CD4-positive, alpha-beta T cell treated with Interferon alpha-2 for 1 hour (primary cell): ENCODE data around the gene FXR1.
"Not testable (repeated sequence)": the region's sequence is repeated elsewhere in the genome, so short reads cannot be mapped to it uniquely, and the experiment has no call there.

Experiments
- DNase-seq, 2 donors: peaks; one replicate each; pipeline ENCODE4 v3.0.0-alpha.2; 2020 to 2022

The FXR1 gene

DNA sequence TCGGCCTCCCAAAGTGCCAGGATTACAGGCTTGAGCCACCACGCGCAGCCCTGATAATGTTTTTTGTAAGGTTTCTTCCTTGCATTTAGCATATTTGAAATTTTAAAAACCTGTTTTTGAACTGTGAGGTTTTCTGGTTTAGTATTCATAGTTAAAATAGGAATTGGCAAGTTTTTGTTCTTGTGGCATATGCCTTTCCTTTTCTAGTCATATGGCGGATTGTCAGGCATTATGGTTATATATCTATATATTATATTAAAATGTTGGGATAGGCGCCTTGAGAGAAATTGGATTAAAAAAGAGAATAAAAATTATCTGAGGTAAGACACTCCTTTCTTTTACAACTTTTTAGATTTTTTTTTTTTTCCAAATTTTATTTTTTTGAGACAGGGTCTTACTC is 28.4 kb downstream of the FXR1 start:
- no peak for DNase-seq

DNA sequence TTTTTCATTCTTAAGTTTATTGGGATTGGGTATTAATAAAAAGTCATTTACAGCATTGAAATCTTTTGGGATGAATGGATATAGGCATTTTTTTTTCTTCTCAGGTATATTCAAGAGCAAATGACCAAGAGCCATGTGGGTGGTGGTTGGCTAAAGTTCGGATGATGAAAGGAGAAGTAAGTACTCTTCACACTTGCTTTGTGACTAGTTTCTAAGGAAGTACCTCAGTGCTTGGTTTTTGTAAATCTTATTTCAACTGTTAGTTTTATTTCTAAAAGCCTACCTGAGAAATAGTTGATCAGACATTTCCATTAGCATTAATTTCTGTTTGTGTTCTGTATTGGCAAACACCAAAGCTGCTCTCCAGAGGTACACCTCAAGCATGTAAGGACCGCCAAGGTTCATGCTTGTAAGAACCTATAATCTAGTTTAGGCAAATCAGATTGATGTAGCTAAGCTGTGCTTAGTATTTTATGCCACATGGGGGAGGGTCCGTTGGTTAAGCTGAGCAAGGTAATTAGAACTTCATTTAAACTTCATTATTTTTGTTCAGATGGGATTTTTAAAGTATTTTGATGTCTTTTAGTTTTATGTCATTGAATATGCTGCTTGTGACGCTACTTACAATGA is 35.4 kb downstream of the FXR1 start:
- no peak for DNase-seq

DNA sequence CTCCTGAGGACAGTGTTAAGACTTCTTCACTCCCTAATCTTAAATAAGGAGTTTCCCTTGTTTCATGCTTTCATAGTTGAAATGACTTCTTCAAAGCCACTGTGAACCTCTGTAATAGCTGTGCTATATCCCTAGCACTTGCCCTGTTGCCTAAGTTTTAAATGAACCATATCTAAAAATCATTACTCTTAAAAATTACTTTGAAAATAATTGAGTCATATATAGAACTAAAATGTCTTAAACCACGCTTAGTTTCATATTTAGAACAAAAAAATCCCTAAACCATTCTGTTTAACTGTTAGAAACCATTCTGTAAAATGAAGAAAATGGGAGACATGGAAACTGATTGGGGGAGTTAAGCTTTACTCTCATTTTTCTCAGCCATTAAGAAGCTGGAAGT is 47.2 kb downstream of the FXR1 start:
- DNase-seq = no peak

DNA sequence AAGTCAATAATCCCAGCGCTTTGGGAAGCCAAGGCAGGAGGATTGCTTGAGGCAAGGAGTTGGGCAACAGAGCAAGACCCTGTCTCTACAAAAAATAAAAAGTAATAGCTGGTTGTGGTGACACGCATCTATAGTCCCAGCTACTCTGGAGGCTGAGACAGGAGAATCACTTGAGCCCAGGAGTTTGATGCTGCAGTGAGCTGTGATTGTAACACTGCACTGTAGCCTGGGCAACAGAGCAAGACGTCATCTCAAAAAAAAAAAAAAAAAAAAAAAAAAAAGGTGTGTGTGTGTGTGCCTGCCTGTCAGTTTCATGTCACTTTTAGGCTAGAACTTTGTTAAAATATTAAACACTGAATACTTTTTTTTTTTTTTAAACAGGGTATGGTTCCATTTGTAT is 48.6 kb downstream of the FXR1 start:
- DNase-seq = no peak

DNA sequence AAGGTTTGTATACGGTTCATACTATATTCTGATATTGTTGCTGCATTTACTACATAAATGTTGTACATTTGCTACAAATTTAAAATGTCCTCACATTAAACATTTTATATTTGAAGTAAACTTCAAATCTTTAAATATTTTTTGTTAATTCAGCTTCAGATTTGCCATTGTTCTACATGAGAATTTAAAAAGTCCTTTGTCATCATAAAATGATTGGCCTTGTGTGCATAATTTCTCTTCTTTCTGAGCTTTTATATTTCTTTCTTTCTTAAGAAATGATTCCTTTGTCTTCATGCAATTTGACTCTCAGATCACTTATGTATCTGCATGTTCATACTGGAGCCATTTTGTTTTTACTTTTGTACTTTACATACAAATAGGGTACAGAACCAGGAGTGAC is 49.1 kb downstream of the FXR1 start:
- DNase-seq = no peak

DNA sequence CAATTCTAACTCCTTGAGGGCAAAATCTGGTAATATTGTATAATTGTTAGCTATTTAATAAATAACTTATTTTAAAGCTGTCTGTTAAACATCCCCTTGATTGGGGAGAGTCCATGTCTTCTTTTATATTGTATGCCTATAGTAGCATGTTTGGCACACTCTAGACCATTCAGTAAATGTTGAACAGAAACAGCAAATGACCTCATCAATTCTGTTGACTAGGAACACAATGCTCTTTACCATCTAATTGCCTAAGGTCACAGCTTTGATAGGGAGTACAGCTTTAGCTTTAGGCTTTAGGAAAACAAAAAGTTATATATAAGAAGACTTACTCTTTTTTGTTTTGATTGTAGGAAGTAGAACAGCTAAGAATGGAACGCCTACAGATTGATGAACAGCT is 50.1 kb downstream of the FXR1 start:
- no peak for DNase-seq

DNA sequence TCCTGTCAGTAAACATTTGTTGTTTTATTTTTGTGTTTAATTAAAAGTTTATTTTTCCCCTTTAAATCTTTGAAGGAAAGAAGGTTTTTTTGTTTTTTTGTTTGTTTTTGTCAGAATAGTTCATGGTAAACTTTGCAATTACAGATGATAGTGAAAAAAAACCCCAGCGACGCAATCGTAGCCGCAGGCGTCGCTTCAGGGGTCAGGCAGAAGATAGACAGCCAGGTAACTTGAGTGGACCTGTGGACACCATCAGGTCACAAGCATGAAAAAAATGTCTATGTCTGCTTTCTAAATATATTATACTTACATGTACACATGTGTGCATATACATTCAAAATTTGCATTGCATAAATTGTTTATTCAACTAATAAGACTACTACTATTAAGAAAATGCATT is 58.5 kb downstream of the FXR1 start:
- DNase-seq = no peak

DNA sequence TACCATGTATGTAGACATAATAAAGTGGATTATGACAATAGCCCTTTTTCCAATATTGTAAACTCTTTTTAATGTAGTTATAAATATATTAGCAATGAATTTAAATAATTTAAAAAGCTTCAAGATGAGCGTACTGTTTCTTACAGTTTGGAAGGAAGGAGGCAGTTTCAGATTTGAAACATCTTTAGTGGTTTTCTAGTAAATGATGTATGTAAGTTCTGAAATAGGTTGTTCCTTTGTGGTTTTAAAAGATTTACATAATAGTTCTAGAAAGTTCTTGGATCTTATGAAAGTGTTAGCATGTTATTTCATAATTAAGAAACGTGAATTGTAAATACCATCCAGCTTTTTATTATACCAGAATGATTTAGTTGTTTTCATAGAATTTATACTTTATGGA is 61.1 kb downstream of the FXR1 start:
- DNase-seq = no peak

DNA sequence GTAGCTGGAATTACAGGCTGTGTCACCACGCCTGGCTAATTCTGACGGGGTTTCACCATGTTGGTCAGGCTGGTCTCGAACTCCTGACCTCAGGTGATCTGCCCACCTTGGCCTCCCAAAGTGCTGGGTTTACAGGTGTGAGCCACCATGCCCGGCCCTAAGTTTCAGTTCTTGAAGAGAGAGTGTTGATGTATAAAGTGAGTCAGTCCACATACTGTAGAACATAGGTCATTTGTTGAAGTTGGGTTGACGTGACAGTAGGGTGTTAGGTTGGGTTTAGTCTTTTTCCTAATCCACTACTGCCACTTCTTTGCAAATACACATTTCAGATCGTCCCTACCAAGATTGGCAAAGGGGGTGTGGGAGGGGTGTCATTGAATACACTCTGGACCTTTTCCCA is 61.8 kb downstream of the FXR1 start:
- DNase-seq = no peak

DNA sequence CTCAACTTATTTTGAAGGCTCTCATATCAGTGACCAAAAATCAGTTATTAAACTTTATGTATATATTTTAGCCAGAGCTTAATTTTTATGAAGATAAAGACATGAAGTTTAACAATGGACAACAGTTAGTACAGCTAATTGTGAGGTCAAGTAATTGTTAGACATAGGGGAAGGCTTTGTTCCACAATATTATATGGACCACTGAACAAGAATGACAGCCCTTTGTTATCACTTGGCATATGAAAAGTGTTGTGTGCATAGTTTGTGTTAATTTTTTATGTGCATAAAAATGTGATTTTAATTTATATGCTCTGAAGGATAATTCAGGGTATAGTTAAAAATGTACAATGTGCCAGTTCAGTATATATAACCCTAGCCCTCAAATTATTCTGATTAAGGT is 65.0 kb downstream of the FXR1 start:
- DNase-seq = no peak

DNA sequence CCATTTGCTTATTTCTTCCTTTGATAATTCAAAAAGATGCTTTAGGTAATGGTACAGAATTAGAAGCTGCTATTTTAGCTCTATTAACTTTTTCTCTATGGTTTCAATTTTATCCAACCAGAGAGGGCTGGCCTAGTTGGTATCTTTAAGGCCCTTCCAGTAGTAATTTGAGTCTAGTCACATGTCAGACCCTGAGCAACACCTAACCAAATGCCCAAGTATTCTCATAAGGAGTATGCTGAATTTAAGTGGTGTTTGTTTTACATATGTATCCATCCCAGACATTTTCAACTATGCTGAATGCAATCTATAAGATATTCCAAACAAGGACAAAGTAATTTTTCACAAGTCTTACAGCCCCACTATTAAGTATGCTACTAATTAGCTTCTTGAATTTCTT is 67.5 kb downstream of the FXR1 start:
- DNase-seq = no peak

DNA sequence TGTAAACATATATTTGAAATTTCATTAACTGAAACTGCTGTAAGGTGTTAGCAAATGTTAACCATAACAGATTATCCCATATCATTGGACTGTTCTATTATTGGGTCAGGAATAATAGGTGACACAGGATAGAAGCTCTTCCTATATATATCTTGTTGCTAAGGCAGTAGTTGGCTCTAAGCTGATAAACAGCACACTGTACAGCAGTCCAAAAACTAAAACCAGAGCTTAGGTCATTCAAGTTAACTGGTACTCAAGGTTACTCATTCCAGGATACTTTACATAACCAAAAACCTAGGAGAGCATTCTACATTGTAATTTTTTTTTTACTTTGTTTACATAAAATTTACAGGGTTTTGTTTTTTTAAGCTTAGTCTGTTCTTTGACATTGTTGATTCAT is 68.1 kb downstream of the FXR1 start:
- no peak for DNase-seq

DNA sequence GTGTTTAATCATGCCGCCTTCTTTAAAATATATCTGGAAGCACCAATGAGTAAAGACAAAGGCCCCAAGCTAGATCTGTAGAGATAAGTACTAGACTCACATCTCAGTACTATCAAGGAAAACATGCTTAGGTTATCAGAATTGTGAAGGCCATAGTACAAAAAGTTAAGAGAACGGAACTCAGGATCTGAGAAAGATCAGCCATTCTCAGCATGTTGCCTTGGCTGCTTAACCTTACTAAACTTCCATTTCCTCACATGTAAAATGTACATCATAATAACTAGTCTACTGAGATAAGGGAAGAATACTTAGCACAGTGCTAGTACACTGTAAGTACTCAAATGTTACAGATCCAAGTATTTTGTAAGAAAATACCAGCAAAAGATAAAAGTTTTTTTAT is 69.4 kb downstream of the FXR1 start:
- no peak for DNase-seq

DNA sequence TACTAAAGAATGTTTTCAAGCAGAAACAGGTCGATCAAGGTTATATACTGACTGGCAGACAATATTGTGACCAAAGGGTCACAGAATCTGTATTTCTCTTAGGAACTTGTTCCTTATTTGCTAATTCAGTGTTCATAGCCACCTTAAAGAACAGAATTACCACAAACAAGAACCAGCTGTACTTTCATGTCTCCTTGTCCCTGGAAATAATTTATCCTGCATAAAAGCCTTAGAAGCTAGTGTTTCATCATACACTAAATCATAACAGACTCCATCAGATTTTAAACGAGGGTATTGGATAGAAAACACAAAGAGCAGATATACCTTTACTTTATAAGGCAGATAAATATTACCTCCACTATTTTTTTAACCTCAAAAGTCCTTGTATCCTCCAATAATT is 70.7 kb downstream of the FXR1 start:
- DNase-seq = no peak

DNA sequence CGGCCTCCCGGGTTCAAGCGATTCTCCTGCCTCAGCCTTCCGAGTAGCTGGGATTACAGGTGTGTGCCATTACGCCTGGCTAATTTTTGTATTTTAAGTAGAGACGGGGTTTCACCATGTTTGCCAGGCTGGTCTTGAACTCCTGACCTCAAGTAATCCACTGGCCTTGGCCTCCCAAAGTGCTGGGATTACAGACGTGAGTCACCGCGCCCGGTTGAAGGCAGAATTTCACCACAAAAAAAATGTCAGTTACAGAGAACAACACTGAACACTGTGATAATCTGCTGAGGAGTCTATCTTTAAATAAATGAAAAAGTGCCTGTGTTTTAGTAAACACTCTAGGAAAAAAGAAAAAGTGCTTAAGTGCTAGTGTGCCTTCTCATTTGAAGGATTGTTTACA is 73.9 kb downstream of the FXR1 start:
- not testable (repeated sequence) for DNase-seq

DNA sequence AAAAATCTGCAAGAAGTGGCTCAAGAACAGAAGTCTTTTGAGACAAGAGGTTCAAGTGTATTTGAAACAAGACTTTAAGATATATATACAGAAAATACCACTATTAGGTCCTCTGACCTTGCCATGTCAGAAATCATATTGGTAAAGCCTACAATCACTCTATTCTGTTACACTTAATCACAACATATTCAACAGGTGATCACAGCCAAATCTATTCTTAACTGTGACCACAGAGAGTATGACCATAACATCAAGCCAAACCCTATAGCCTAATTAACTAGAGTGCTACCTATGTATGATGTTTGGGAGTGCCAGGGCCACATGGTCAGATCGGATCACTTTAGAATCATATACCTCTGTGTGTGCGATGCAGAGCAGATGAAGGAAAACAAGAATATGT is 74.9 kb downstream of the FXR1 start:
- no peak for DNase-seq

DNA sequence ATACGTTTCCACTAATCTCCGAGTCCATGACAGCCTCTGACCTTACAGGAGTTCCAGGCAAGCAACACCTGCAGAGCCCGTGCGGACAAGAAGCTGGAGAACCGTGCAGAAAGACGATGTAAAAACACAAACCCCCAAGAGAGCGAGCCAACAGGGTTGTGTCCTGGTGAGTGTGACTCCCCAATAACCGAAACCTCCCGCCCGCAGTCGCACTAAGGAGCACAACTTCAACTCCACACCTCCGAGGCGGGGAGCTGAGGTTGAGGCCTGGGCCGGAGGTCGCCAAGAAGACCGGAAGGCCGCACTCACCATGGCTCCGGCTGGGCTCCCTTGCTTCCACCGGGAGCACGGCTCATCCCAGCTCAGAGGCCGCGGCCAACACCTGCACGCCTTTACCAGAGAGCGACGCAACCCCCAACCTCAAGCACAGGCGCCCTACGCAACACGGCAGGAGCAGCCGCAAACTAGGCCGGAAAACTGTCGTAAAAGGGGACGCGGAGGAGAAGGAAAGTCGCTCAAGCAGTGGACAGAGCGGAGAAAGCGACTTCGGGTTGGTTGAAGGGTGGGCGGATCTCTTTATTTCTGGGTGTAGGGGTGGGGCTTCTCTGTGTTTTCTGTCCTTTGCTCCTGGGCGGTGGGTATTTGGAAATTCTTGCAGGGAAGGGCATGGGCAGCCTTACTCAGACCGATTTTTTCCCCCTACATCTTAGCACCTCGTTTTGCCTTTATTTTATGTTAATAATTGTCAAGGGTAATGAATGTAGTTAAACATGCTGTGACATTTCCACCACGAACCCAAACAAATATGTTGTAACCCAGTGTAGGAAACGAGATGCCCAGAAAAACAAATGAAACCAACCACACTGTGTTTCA is 77.1 kb downstream of the FXR1 start, which contains the start of gene DNAJC19:
DNAJC19 (minus strand) TSS at position 446 of the 873 bp plus-strand sequence; CDS start at position 312, 134 bp downstream.
- peak; percentile 92 to 94 for DNase-seq

DNA sequence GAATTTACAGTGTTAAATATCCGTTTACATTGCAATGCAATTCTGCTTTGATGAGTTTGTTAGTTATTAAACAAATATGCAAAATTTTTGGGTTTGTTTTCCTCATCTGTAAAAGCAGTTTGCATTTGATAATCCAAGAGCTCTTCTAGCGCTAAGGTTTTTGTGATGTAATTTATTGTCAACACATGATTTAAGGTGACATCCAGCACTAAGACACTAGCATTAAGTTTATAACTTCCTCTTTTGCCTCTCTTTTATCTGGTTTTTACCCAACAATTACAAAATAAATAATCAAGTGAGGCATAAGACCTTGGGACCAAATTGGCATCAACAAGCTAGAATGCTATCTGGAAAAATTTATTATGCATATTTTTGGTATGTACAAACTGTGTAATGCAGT is 78.0 kb downstream of the FXR1 start:
- no peak for DNase-seq

DNA sequence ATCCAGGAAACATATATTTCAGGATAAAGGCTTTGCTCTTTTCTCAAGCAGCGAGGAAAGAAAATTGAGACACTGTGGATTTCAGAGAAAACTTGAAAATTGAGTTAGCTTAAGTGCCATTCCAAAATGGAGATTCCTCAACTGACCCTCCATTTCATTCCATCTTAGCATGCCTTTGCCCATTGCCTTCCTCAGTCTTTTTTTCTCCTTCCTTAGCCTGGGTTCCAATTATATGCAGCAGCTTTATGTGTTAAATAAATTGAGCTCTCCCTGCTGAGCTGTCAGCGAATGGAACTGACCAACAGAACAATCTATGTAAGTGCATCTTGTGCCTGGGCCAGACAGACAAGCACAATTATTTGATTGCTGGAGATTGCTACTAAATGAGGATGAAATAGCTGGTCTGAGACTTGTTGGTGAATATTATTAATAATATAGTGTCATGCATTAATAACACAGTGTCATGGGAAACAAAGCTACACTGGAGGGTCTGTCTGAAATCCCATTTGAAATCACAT is 84.0 kb downstream of the FXR1 start:
- DNase-seq = no peak

DNA sequence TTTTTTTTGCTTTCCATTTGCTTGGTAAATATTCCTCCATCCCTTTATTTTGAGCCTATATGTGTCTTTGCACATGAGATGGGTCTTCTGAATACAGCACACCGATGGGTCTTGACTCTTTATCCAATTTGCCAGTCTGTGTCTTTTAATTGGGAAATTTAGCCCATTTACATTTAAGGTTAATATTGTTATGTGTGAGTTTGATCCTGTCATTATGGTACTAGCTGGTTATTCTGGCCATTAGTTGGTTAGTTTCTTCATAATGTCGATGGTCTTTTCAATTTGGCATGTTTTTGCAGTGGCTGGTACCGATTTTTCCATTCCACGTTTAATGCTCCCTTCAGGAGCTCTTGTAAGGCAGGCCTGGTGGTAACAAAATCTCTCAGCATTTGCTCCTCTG is 89.9 kb downstream of the FXR1 start:
- not testable (repeated sequence) for DNase-seq

DNA sequence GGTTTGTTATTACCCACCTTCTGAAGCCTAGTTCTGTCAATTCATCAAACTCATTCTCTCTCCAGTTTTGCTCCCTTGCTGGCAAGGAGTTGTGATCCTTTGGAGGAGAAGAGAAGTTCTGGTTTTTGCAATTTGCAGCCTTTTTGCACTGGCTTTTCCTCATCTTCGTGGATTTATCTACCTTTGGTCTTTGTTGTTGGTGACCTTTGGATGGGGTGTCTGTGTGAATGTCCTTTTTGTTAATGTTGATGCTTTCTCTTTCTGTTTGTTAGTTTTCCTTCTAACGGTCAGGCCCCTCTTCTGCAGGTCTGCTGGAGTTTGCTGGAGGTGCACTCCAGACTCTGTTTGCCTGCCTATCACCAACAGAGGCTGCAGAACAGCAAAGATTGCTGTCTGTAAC is 91.0 kb downstream of the FXR1 start:
- DNase-seq = not testable (repeated sequence)

DNA sequence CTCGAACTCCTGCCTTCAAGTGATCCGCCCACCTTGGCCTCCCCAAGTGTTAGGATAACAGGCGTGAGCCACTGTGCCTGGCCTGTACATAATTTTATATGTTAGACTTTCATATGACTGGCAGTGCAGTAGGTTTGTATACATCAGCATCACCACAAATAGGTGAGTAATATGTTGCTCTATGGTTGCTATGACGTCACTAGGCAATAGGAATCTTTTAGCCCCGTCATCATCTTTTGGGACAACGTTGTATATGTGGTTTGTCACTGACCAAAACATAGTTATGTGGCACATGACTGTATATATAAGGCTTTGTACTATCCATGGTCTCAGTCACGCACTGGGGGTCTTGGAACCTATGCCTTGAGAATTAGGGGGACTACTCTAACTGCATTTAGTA is 94.1 kb downstream of the FXR1 start:
- DNase-seq = no peak

DNA sequence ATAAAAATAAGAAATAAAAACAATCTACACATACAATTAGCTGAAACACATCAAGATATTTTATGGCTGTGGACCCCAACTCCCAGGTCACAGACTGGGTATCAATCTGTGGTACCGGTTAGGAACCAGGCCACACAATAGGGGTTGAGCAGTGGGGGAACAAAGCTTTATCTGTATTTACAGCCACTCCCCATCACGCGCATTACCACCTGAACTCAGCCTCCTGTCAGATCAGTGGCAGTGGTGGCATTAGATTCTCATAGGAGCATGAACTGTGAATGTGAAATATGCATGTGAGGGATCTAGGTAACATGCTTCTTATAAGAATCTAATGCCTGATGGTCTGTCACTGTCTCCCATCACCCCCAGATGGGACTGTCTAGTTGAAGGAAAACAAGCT is 94.8 kb downstream of the FXR1 start:
- DNase-seq = no peak

DNA sequence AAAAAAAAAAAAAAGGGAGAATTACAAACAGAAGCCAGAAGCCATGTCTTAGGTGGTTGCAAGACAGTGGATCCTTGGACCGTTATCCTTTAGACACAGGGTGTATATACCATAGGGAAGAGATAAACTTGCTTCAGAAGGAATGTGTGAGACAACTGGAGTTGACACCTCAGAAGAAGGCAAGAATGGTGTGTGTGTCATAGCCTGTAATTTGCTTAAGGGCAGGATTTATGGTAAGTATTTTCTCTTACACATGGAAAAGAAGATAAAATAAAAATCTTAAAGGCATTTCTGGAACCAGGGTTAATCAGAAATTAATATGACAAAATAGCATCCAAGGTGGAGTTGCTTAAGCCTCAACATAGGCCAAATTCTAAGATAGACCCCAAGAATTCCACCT is 96.3 kb downstream of the FXR1 start:
- no peak for DNase-seq
